Urinary bladder (tissue), 4 donors: Measurements from ENCODE around the gene DPEP3. TPM values are rescaled to one million over a fixed set of nuclear protein-coding genes. Genes with fewer than 3 reads are reported as not detected.

ENCODE experiments used
- DNase-seq: peaks from one replicate; pipeline ENCODE4 v3.0.0-alpha.2; 2015; ENCODE audit errors: extremely low spot score
- H3K27ac ChIP-seq: one replicate; pipeline ENCODE4 v1.5.1; 2013; ENCODE audit warnings: low read depth, mild to moderate bottlenecking, moderate library complexity
- H3K36me3 ChIP-seq: one replicate; pipeline ENCODE4 v1.6.1; 2013; ENCODE audit warnings: mild to moderate bottlenecking, moderate library complexity; ENCODE audit not compliant: insufficient read depth
- H3K4me1 ChIP-seq: one replicate; pipeline ENCODE4 v1.6.1; 2013; ENCODE audit warnings: mild to moderate bottlenecking, moderate library complexity; ENCODE audit not compliant: insufficient read depth
- H3K4me3 ChIP-seq: one replicate; pipeline ENCODE4 v1.5.1; 2013; ENCODE audit warnings: low read depth, low read length
- WGBS: extraction: QIAGEN DNeasy Blood & Tissue Kit; methylation state at CpG from one replicate; pipeline ENCODE4 v1.1.7; 2013; 5-methylcytosine and 5-hydroxymethylcytosine counted together
- polyA plus RNA-seq: library from polyadenylated mRNA; stranded (reverse); fragments of 200-250 nt; gene quantifications from one replicate; pipeline ENCODE4 v1.2.3, GENCODE V29; 2013
- total RNA-seq: library from RNA; depleted of rRNA; stranded (reverse); fragments of >200 nt; gene quantifications from one replicate; pipeline ENCODE4 v1.2.3, GENCODE V29; 2014
- donor health status: healthy with polysubstance abuse.
- donor health status: healthy.

Gene DPEP3
- total and polyA plus RNA-seq, 2 donors = 0.09 TPM; not detected in 1

GRCh38 chr16:67953641-67954375, 26.5 kb downstream of the DPEP3 start:
- 90% methylated on average over 8 of the region's 8 CpGs for WGBS
- DNase-seq = no peak
- no peak overlapping the region for H3K4me3 ChIP-seq
- no peaks in the 10 kb centered on the region for H3K4me1 ChIP-seq
- H3K27ac ChIP-seq = no peak overlapping the region
- peaks cover 3% of the 10 kb centered on the region for H3K36me3 ChIP-seq

- no peaks in the 10 kb centered on the region for H3K4me1 ChIP-seq
- H3K36me3 ChIP-seq = peaks cover 6% of the 10 kb centered on the region
- 49% methylated on average over 12 of the region's 12 CpGs for WGBS
- no peak overlapping the region for H3K4me3 ChIP-seq
- DNase-seq = no peak
- no peak overlapping the region for H3K27ac ChIP-seq
Measured at GRCh38 chr16:67951485-67951884, 28.8 kb downstream of the DPEP3 start.

GRCh38 chr16:67950335-67950843, 29.9 kb downstream of the DPEP3 start:
- Histone ChIP-seq H3K4me3 (no peak overlapping the region), H3K36me3 (peaks cover 6% of the 10 kb centered on the region), H3K27ac (no peak overlapping the region), H3K4me1 (no peaks in the 10 kb centered on the region)
- DNase-seq = no peak
- 87% methylated on average over 16 of the region's 16 CpGs for WGBS

GRCh38 chr16:67949645-67950044, 30.7 kb downstream of the DPEP3 start:
- H3K4me3 ChIP-seq = no peak overlapping the region
- peaks cover 6% of the 10 kb centered on the region for H3K36me3 ChIP-seq
- 89% methylated on average over 11 of the region's 11 CpGs for WGBS
- no peak overlapping the region for H3K27ac ChIP-seq
- H3K4me1 ChIP-seq = no peaks in the 10 kb centered on the region
- DNase-seq = no peak

GRCh38 chr16:67948015-67948414, 32.3 kb downstream of the DPEP3 start:
- WGBS = 90% methylated on average over 15 of the region's 15 CpGs
- DNase-seq = no peak
- H3K4me3 ChIP-seq = no peak overlapping the region
- no peak overlapping the region for H3K27ac ChIP-seq
- peaks cover 3% of the 10 kb centered on the region for H3K36me3 ChIP-seq
- H3K4me1 ChIP-seq = no peaks in the 10 kb centered on the region

GRCh38 chr16:67946966-67947558, 33.2 kb downstream of the DPEP3 start:
- H3K4me3 ChIP-seq = no peak overlapping the region
- DNase-seq = no peak
- peaks cover 3% of the 10 kb centered on the region for H3K36me3 ChIP-seq
- no peaks in the 10 kb centered on the region for H3K4me1 ChIP-seq
- 90% methylated on average over 28 of the region's 28 CpGs for WGBS
- H3K27ac ChIP-seq = no peak overlapping the region

- no peak overlapping the region for H3K4me3 ChIP-seq
- no peak for DNase-seq
- 95% methylated on average over 20 of the region's 20 CpGs for WGBS
- H3K27ac ChIP-seq = no peak overlapping the region
- H3K36me3 ChIP-seq = peaks cover 3% of the 10 kb centered on the region
- no peaks in the 10 kb centered on the region for H3K4me1 ChIP-seq
Measured at GRCh38 chr16:67946128-67946569, 34.1 kb downstream of the DPEP3 start.

- Histone ChIP-seq H3K4me1 (no peaks in the 10 kb centered on the region), H3K4me3 (no peak overlapping the region), H3K36me3 (peaks cover 3% of the 10 kb centered on the region), H3K27ac (no peak overlapping the region)
- 82% methylated on average over 24 of the region's 24 CpGs for WGBS
- no peak for DNase-seq
Measured at GRCh38 chr16:67945392-67945933, 34.8 kb downstream of the DPEP3 start.

- no peak overlapping the region for H3K4me3 ChIP-seq
- no peak for DNase-seq
- H3K27ac ChIP-seq = peak overlapping the region; percentile 63
- peaks cover 3% of the 10 kb centered on the region for H3K36me3 ChIP-seq
- H3K4me1 ChIP-seq = no peaks in the 10 kb centered on the region
- 85% methylated on average over 24 of the region's 24 CpGs for WGBS
Measured at GRCh38 chr16:67944690-67945391, 35.5 kb downstream of the DPEP3 start.

GRCh38 chr16:67943619-67944504, 36.4 kb downstream of the DPEP3 start, which contains the start of gene LCAT:
Gene LCAT, minus strand, starts transcription at chr16:67944120. Its CDS starts 19 bp downstream, at chr16:67944101.
- H3K4me1 ChIP-seq = no peaks in the 10 kb centered on the region
- 39% methylated on average over 23 of the region's 23 CpGs for WGBS
- no peak within 1 kb of the TSS for H3K4me3 ChIP-seq
- peaks cover 3% of the 10 kb centered on the region for H3K36me3 ChIP-seq
- DNase-seq = no peak
- peak within 1 kb of the TSS; percentile 69 for H3K27ac ChIP-seq

- H3K4me1 ChIP-seq = no peaks in the 10 kb centered on the region
- no peak overlapping the region for H3K4me3 ChIP-seq
- WGBS = 85% methylated on average over 6 of the region's 6 CpGs
- H3K36me3 ChIP-seq = peaks cover under 1% of the 10 kb centered on the region
- H3K27ac ChIP-seq = no peak overlapping the region
- no peak for DNase-seq
Measured at GRCh38 chr16:67943256-67943618, 37.1 kb downstream of the DPEP3 start.

GRCh38 chr16:67942510-67943255, 37.6 kb downstream of the DPEP3 start:
- no peaks in the 10 kb centered on the region for H3K4me1 ChIP-seq
- no peak for DNase-seq
- 83% methylated on average over 27 of the region's 27 CpGs for WGBS
- H3K27ac ChIP-seq = no peak overlapping the region
- no peaks in the 10 kb centered on the region for H3K36me3 ChIP-seq
- H3K4me3 ChIP-seq = no peak overlapping the region
